Stimulated activated CD8-positive, alpha-beta memory T cell treated with anti-CD3 and anti-CD28 coated beads, Interleukin-12 subunit alpha, Interleukin-12 subunit beta, amount 100 ng/mL, for 24 hours (primary cell): ENCODE results near the gene PARP11.

ENCODE experiments used
- DNase-seq: peaks from one replicate; pipeline ENCODE4 v3.0.0-alpha.2; 2020; ENCODE audit errors: extremely low read depth

The PARP11 gene

GRCh38 chr12:3821441-3821840 is 51.8 kb downstream of the PARP11 start:
- no peak for DNase-seq

- no peak for DNase-seq
These were observed 53.1 kb downstream of the PARP11 start for GRCh38 chr12:3820122-3820521.

GRCh38 chr12:3816266-3816665 is 56.9 kb downstream of the PARP11 start:
- no peak for DNase-seq

- DNase-seq: no peak
These were observed 58.0 kb downstream of the PARP11 start for GRCh38 chr12:3815094-3815766.

GRCh38 chr12:3810540-3810939 is 62.7 kb downstream of the PARP11 start:
- DNase-seq: no peak

GRCh38 chr12:3810016-3810370 is 63.2 kb downstream of the PARP11 start:
- DNase-seq: no peak

GRCh38 chr12:3809357-3810015 is 63.7 kb downstream of the PARP11 start:
- no peak for DNase-seq

- no peak for DNase-seq
These were observed 68.1 kb downstream of the PARP11 start for GRCh38 chr12:3805077-3805476.

GRCh38 chr12:3803865-3804472 is 69.2 kb downstream of the PARP11 start:
- DNase-seq: peak; percentile 36

- DNase-seq: no peak
These were observed 70.5 kb downstream of the PARP11 start for GRCh38 chr12:3802721-3803120.

GRCh38 chr12:3797531-3798048 is 75.6 kb downstream of the PARP11 start:
- DNase-seq: no peak

- DNase-seq: no peak
These were observed 77.6 kb downstream of the PARP11 start for GRCh38 chr12:3795492-3796133.

- no peak for DNase-seq
These were observed 78.1 kb downstream of the PARP11 start for GRCh38 chr12:3795066-3795465.

GRCh38 chr12:3792623-3793288 is 80.4 kb downstream of the PARP11 start:
- DNase-seq: no peak

GRCh38 chr12:3791256-3791874 is 81.8 kb downstream of the PARP11 start:
- DNase-seq: no peak

- DNase-seq: no peak
These were observed 82.6 kb downstream of the PARP11 start for GRCh38 chr12:3790642-3791041.

- DNase-seq: no peak
These were observed 83.4 kb downstream of the PARP11 start for GRCh38 chr12:3789838-3790237.

- no peak for DNase-seq
These were observed 95.9 kb downstream of the PARP11 start for GRCh38 chr12:3777206-3777809.

GRCh38 chr12:3775385-3776035 is 97.7 kb downstream of the PARP11 start:
- no peak for DNase-seq

GRCh38 chr12:3772380-3772779 is 100.8 kb downstream of the PARP11 start:
- no peak for DNase-seq

- no peak for DNase-seq
These were observed 101.3 kb downstream of the PARP11 start for GRCh38 chr12:3771853-3772252.
